ENCODE measurements around the gene HP1BP3.

HP1BP3 gene

DNA sequence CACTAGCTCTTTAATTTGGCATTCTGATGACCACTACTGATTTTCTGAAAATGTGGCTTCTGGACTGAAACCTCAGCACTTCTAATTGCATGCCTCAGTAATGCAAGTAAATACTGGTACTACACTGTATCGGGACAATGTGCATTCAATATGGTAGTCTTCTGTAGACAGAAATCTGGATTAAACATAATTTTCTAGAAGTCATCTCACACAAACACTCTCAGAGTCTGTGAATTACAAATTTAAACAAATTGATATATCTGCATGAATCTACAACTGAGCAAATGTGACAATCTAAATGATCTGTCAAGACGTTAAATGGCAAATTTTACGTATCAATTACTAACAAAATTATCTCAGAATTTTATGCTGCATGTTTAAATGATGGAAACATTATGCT is 23.7 kb downstream of the HP1BP3 start:
- DNase-seq, result no peak

DNA sequence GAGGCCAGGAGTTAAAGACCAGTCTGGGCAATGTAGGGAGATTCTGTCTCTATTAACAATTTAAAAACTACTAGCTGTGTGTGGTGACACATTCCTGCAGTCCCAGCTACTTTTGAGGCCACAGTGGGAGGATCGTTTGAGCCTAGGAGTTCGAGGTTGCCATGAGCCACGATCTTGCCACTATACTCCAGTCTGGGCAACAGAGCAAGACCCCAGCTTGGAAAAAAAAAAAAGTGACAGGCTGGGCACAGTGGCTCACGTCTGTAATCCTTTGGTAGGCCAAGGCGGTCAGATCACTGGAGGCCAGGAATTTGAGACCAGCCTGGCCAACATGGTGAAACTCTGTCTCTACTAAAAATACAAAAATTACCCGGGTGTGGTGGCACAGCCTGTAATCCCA is 26.8 kb downstream of the HP1BP3 start:
- no peak for DNase-seq

DNA sequence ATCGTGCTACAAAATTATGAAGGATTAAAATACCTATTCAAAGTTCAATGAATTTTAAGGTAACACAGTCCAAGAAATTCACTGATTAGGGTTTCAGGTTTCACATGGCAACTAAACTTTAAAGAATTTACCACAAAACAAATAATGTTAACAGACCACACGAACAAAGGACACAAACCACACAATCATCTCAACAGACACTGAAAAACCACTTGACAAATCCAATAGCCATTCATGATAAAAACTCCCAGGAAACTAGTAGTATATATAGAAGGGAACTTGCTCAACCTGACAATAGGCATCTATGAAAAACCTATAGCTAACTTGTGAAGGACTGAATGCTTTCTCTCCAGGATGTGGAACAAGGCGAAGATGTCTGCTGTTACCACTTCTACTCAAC is 33.5 kb downstream of the HP1BP3 start:
- DNase-seq, result no peak

DNA sequence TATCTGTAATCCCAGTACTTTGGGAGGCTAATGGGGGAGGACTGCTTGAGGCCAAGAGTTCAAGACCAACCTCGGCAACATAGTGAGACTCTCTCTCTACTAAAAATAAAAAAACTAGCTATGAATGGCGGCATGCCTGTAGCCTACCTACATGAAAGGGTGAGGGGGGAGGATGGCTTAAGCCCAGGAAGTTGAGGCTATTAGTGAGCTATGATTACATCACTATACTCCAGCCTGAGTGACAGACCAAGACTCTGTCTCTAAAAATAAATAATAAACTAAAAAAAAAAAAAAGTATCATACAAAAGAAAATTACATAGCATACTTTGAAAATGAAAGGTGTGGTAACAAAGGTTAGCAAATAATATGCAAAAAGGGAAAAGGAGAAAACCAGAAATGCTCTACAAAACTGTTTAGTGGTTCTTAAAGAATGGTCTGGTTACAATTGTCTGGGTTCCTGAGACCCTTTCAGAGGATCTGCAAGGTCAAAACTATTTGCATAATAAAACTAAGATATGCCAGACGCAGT is 35.6 kb downstream of the HP1BP3 start:
- DNase-seq, result no peak

DNA sequence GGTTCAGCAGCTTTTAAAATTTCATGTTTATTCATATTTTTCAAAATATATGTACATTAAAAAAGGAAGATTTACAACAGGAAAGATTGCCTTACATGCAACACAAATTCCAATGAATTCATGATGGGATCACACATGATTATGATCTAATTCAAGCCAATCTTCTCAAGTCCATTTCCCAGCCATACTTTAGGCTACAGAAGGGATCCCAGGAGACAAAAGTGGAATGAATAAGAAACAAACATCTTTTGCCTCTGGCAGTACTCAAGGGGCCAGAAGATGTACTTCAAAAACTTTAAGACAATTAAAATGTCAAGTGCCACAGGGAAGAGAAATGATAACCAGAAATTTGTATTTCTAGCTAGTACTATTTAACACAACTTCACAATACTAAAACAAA is 44.4 kb downstream of the HP1BP3 start:
- no peak for DNase-seq

DNA sequence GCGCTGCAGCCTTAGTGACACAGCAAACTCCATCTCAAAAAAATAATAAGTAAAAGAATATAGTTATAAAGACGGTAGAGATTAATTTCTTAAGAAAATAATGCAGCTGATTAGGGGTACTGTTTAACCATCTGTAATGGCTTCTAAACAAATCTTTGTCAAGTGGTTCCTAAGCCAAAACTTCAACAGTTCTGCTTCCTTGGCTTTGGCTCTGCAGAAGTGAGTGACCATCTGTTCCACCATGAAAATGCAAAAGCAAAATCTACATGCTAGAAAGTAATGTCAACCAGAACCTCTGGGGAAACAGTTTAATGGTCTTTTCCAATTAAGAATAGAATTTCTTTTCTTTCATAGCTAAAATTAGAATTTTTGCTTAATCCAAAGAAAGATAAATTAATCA is 46.3 kb downstream of the HP1BP3 start:
- no peak for DNase-seq

DNA sequence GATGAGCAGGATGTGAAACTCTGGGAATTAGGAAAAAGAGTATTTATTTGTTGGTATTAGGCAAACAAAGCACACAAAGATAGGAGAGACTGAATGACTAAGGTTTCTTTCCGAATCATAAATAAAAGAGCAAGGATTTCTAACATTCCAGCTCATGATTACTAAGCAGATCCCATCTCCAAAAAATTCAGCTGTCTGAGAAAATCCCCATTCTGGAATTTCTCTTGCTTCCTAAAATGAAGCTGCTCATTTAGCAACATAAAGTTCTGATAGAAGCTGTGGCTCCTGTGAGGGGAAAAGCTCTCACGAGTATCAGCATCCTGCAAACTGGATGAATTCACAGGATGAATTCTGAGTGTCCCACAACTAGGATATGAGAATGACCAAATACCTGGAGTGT is 47.9 kb downstream of the HP1BP3 start:
- DNase-seq, result no peak

DNA sequence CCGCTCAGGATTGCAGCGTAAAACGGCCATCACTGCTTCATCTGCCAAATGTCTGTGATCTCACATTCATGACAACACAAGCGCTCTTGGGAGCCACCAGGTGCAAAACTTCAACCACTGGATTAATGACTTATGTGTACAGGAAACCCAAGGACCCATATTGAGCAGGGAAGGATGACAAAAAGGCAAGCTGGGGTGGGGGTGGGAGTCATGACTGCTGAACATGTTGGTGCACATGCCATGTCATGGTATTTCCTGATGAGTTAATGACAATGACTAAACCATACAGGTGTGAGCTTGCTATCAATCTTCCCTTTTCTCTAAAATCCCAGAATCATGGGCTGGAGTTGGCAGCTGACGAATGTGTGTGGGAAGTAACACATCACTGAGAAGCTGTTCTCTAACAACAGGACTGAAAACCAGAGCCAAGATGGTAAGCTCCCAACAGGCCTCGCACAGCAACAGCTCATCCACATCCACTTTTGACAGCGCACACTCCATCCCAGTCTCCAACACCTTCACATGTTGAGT is 51.5 kb downstream of the HP1BP3 start:
- no peak for DNase-seq

DNA sequence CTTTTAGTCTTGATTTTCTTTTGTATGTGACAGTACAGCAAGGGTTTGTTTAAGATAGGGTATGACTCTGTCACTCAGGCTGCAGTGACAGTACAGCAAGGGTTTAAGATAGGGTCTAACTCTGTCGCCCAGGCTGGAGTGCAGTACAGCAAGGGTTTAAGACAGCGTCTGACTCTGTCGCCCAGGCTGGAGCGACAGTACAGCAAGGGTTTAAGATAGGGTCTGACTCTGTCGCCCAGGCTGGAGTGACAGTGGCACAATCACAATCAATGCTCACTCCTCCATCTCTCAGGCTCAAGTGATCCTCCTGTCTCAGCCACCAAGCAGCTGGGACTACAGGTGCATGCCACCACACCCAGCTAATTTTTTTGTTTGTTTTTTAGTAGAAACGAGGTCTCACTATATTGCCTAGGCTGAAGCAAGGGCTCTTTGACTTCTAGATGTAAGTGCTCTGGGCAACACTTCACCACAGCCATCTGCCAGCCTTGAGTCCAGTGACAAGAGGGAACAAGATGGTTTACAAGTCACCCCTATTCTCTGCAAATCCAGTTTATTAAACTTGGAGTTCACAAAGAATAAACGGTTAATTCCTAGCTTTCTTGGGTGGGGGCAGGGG is 53.6 kb downstream of the HP1BP3 start:
- no peak for DNase-seq

DNA sequence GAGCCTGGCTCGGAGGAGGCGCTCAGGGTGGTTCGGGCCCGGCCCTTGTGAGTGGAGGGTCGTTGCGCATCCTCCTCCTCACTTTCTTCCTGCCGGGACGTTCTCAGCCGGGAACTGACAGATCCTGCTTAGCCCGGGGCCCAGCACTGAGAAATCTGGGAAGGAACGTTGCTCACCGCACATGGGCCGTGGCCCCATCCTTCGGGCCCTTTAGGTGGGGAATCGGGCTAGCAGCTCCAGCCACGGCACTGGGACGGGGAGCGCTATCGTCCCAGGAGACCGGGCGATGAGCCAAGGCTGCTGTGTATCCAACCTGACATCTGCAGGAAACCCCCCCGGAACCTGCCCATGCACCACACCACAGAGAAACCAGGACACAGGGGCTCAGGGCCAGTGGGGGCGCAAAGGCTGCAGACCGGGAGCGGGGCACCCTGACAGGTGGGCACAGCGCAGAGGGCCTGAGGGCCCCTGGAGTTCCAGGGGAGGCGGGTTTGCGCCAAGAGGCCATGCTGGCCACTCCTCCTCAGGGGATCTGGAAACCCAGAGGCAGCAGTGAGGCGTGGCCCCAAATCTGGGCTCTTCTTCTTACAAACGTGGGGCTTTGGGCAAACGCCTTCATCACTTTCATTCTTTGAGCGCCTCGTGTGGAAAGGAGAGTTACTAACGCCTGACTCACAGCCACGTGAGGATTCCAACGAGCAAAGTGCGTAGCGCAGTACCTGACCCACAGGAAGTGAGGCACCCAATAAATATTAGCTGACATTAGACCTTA is 54.3 kb downstream of the HP1BP3 start, which contains the start of gene SH2D5:
SH2D5 (minus strand) TSS at position 116 of the 772 bp plus-strand sequence. CDS start 4,659 bp downstream, outside the sequence.
- DNase-seq, result peak; percentile 27

DNA sequence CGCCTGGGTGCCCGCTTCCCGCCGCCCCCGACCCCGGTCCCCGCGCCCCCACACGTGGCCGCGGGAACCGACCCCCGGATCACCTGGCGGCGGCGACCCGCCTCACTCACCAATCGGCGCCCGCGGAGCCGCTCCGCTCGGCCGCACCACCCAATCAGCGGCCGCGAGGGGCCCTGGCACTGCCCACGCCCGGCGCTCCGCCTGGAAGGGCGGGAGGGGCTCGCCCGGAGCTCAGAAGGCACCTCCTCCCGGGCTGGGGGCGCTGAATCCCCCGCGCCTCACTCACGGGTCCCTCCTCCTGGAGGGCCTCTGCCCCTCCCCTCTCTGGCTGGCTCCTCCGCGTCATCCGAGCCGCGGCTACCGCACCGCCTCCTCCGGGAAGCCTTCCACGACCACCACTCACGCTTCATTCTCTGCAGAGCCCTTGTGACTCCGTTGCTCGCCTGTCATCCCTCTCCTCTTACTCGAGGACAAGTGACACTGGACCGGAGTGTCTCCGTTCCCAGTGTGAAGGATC is 55.0 kb downstream of the HP1BP3 start:
- peak; percentile 34 for DNase-seq

DNA sequence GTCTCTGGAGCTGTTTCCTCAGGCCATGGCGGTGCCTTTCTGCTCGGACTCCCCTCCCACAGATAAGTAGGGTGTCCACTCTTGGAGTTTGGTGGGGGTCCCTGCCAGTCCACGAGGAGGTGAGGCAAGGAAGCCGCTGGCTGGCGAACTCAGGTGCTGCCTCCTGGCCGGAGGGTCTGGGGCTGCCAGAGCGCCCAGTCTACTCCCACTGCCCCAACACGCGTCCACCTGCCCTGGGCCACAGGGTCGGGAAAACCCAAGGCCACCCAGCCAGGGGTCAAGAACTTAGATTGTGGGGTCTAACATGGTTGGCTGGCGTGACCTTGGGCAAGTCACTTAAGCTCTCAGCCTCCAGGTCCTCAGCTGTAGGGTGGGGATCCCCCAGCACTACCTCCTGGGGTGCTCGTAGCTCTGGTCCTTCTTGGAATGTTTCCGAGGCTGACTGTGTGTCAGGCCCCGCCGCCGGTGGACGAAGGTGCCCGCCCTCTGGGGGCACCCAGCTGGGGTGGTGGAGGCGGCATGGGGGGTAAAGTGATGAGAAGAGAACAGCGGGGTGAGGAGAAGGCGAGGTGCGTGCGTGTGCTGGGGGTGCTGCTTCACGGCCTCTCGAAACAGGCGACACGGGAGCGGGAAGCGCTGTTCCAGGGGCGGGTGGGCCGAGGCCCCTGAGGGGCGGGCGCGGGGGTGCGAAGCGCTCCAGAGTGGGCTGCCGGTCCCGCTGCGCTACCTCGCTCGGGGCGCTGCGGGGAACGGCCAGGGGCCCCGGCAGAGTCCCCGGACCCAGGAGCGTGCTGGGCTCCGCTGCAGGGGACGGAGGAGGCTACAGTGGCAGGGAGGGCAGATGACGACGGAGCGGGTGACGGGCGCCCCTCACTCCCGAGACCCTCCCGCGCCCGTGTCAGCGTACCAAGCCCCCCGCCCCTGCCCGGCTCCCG is 55.8 kb downstream of the HP1BP3 start:
- no peak for DNase-seq

DNA sequence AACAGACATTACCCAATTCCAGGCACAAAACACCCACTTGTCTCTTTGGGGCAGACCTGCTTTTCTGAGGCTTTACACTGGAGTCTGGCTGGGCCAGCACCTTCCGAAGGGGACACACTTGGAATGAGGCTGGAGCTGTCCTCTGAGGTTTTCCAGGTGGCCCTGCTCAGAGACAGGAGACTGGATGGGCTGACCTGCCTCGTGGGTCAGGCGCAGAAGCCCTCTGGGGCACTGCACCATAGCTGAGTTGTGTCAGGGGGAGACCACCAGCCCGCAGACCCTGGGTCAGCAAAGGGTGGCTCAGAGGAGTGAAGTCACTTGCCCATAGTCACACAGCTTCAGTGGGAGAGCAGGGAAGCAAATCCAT is 56.4 kb downstream of the HP1BP3 start:
- DNase-seq, result no peak

DNA sequence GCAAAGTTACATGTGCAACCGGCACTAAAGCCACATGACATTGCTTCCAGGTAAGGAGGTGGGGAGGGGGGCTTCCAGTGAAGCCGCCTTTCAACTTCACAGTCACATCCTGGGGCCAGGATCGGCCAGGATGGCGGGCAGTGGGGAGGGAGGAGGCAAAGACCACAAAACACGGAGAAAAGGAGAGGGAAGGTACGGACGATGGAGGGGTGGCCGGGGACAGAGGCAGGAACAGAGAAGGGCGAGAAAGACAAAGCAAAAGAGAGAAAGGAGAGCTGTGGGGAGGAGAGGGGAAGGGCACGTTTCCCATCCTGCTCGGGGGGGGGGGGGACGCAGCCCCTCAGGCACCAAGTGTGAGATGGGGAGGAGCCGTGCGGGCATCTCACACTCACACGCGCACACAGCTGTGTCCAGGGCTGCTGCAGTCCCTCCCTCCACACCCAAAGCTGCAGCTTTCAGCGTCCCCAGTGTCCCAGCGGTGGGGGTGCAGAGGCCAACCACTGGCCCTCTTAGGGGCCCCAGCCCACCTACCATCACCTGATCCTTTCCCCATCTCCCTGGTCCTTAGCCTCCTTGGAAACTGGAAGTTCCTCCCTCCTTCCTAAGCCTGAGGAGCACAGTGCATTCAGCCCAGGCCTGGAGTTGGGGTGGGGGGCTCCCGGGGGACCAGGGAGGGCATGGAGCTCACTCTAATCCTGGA is 57.0 kb downstream of the HP1BP3 start:
- DNase-seq, result no peak

DNA sequence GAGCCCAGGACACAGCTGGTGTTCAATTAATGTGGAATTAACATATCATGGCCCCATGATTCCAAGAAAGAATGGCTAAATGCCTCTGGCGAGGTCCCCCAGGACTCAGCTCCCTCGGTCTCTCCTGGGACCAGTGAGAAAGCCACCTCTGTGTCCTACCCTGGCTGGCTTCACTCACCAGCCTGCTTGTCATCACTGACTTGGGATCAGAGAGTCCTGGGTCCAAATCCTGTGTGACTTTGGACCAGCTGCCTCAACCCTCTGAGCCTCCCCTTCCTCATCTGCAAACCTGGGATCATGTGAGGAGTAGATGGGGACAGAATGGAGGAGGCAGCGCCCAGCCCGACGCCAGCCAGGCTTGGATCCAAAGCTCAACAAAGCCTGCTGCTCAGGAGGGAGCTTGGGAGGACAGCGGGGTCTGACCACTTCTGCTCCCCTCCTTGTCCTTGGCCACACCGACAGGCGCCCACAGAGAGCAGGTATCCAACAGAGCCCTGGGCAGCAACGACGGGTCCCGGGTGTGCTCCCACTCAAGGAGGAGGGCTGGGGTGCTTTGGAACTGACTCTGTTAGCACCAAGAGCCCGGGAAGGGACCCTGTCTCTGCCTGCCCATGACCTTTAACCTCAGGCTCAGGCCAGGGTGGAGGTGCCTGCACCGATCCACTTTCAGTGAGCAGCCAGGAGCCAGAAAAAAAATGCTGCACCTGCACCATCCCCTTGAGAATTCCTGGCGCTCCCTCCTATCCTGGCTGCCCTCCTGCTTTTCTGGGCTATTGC is 57.8 kb downstream of the HP1BP3 start:
- DNase-seq, result no peak

DNA sequence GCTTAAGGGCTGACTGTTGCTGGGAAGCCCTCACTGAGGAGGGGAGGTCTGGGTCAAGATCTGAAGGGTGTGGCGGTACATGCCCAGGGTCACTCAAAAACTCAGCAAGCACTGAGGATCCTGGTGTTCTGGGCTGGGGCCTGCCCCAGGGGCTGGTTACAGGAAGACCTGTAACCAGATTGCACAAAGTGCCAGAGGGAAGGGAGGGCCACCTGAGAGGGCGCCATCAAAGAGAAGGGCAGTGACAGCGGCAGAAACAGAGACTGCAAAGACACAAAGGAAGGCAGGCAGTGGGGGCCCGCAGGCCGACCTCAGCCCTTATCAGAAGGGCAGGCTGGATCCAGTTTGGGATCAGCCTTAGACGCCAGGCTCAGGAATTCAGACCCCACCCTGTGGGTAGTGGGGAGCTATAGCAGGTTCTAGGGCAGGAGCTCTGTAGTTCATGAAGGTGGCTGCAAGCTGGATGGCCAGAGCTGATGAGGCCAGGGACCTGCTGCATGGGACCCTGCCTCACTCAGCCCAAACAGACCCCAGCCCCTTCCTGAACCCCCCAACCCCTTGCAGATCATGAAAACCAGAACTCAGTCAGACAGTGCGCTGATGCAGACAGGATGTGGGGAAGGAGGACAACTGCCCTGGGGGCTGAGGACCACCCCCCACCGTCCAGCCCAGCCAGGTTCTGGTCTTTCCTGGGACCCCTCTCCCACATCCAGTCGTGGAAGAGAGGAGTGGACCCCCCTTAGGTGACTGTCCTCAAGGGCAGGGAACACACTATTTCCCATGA is 58.5 kb downstream of the HP1BP3 start:
- no peak for DNase-seq

DNA sequence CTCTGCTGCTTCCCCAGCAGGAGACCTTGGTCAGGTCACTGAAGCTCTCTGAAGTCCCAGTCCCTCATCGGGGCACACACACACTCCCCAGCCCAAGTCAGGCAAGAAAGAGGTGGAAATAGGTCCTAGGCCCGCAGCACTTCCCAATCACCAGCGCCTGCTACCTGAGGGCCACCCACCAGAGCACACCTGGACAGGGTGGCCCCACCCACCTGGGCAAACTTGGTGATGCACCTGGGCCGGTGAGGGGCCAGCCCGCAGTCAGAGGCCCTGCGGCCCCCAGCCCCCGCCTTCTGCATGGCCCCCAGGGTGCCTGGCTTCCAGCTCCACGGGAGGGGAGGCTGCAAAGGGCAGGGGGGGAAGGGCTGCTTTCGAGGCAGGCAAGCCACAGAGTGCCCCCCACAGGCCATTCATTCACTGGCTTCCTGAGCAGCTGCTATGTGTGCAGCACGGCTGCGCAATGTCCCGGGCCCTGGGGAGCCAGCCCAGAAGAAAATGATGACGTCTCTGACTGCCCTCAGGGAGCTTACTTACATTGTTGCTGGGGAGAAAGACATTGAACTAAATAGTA is 59.3 kb downstream of the HP1BP3 start:
- no peak for DNase-seq

DNA sequence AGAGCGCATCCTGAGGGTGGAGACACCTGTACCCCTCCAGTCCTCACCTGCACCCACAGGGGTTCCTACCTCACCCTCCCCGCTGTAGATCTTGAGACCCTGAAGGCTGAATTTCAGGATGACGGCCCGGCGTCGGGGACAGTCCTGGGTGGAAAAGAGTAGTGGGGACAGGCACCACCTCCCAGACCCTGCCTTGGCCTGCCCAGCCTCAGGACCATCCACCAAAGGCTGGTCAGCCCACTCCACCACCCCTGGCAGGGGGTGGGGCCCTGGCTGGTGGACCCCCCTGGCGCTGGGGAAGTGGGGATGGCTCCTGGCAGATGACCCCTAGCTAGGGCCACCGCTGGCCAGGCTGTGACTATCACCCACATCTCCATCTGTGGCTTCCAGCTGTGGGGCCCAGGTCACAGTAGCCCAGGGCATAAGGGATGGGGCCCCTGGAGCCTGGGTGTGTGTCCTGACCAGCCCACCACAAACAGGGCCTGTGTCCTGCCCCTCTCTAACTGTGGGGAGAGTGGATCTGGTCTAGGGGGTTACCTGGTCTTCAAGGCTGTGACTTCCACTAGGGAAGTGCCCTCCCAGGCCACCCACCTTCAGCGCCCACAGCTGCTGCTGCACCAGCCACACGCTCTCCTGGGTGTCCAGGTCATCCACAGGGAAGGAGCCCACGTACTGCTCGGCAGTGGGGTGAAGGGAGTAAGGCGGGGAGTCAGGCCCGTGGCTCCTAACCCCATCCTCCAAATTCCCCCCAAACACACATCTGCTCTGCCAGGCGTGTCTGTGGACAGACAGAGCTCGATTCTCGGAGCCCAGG is 60.0 kb downstream of the HP1BP3 start:
- DNase-seq, result no peak

Data from midbrain (tissue), 1 donor.